Measurements from ENCODE around the gene KRTAP9-2. TPM values are rescaled to one million over a fixed set of nuclear protein-coding genes. Genes with fewer than 3 reads are reported as not detected.
"Not testable (repeated sequence)": the region's sequence is repeated elsewhere in the genome, so short reads cannot be mapped to it uniquely, and the experiment has no call there.

Gene KRTAP9-2
- total RNA-seq, 2 donors from 2014 or later = not detected

DNA sequence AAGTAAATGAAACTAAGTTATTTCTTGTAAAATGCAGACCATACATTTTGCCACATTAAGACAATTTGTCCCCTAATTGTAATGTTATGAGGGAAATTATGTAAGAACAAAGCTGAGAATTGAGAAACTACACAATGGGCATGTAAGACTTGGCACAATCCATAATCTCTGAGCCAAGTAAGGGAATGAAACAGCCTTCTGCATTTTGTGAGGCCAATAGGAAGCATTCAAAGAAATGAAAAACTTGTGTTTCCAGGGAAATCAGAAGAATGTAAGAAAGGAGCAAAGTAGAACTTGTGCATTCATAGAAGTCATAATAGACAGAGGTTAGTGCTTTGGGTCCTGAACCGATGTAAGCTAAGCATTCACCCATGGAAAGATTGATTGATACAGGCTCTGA is 24.8 kb downstream of the KRTAP9-2 start:
- H3K9me3 Mint-ChIP-seq = no peaks in the 10 kb centered on the region
- no peak overlapping the region for H3K27ac Mint-ChIP-seq
- peaks cover 13% of the 10 kb centered on the region for H3K27me3 Mint-ChIP-seq (ENCODE audit: low read depth)
- ATAC-seq (replicated peaks in 1 of 2) (no peak), DNase-seq (no peak)
- no peaks in the 10 kb centered on the region for H3K36me3 Mint-ChIP-seq (ENCODE audit: insufficient read depth in 2 of 2)
- H3K4me3 Mint-ChIP-seq = no peak overlapping the region
- peaks cover 6% of the 10 kb centered on the region for H3K4me1 Mint-ChIP-seq (ENCODE audit: low read depth)

DNA sequence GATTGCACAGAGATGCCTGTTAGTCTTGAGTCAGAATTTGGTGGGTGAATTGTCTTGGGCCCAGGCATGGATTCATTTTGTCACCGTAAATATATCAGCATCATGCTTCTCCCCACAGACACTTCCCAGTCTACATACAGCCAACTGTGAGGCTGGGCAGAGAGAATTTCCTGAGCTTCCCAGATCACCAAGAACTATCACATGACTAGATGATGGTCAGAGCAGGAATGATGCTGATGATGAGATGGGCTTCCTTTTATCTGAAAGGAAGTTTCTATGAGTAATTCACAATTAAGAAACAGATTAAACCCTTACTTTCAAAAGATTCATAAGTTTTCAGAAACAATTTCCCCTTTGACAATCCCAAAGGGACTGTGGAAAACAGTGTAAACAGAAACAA is 28.4 kb downstream of the KRTAP9-2 start:
- H3K27me3 Mint-ChIP-seq (ENCODE audit: low read depth) = peaks cover 13% of the 10 kb centered on the region
- ATAC-seq (replicated peaks in 1 of 2) (no peak), DNase-seq (no peak)
- no peaks in the 10 kb centered on the region for H3K9me3 Mint-ChIP-seq
- H3K4me1 Mint-ChIP-seq (ENCODE audit: low read depth) = peaks cover 6% of the 10 kb centered on the region
- no peaks in the 10 kb centered on the region for H3K36me3 Mint-ChIP-seq (ENCODE audit: insufficient read depth in 2 of 2)
- H3K27ac Mint-ChIP-seq = no peak overlapping the region
- no peak overlapping the region for H3K4me3 Mint-ChIP-seq

DNA sequence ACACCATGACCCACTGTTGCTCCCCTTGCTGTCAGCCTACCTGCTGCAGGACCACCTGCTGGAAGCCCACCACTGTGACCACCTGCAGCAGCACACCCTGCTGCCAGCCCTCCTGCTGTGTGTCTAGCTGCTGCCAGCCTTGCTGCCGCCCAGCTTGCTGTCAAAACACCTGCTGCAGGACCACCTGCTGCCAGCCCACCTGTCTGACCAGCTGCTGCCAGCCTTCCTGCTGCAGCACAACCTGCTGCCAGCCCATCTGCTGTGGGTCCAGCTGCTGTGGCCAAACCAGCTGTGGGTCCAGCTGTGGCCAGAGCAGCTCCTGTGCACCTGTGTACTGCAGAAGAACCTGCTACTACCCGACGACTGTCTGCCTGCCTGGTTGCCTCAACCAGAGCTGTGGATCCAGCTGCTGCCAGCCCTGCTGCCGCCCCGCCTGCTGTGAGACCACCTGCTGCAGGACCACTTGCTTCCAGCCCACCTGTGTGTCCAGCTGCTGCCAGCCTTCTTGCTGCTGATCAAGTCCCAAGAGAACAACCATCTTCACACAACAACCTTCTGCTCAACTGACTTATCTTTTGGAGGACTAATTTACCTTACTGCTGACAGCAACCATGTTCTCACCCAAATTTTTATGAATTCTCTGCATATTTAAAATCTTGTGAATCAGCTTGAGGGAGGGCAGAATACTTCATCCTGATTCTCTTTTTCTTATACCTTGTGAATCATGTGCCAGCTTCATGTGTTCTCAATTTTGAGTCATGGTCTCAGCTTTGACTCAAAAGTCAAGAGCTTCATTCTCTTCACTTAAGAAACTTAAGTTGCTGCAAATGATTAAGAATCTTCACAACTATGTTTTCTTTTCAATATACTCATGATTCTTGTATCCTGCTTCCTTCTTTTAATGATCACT is 29.2 kb downstream of the KRTAP9-2 start, which contains the start of gene KRTAP9-9:
TSS of gene KRTAP9-9 (plus strand) at position 4 of the 910 bp plus-strand sequence.
- H3K27me3 Mint-ChIP-seq (ENCODE audit: low read depth); H3K36me3 Mint-ChIP-seq (ENCODE audit: insufficient read depth in 2 of 2); H3K27ac Mint-ChIP-seq; H3K4me3 Mint-ChIP-seq; DNase-seq; H3K9me3 Mint-ChIP-seq: not testable (repeated sequence)
- H3K4me1 Mint-ChIP-seq (ENCODE audit: low read depth) = peaks cover 13% of the 10 kb centered on the region
- ATAC-seq (replicated peaks in 1 of 2) = peak in 1 of 2 donors; percentile 17

DNA sequence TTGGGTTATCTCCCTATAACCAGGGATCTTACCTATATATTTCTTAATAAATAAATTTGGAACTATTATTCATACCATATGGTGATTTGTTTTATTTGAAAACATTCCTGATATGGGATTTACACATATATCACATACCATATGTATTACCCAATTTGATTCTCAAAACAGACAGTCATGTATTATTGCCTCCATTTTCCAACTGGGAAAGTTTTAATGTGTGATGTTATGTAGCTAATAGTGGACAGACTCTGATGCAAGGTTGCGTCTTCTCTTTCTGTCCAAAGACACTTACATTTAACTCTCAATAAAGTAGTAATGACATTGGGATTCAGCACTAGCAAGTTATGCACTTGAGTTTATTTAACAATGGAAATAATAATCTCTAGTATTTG is 29.8 kb downstream of the KRTAP9-2 start:
- peaks cover 6% of the 10 kb centered on the region for H3K27me3 Mint-ChIP-seq (ENCODE audit: low read depth)
- no peaks in the 10 kb centered on the region for H3K9me3 Mint-ChIP-seq

DNA sequence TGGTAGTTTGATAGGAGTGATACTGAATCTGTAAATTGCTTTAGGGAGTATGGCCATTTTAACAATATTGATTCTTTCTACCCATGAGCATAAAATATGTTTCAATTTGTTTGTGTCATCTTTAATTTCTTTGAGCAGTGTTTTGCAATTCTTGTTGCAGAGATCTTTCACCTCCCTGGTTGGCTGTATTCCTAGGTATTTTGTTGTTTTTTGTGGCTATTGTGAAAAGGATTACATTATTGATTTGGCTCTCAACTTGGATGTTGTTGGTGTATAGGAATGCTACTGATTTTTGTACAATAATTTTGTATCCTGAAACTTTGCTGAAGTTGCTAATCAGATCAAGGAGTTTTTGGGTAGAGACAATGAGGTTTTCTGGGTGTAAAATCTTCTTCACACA is 32.0 kb downstream of the KRTAP9-2 start:
- Mint-ChIP-seq H3K4me1 (ENCODE audit: low read depth) (peaks cover 22% of the 10 kb centered on the region), H3K27me3 (ENCODE audit: low read depth) (no peaks in the 10 kb centered on the region), H3K4me3 (no peak overlapping the region), H3K27ac (no peak overlapping the region), H3K36me3 (ENCODE audit: insufficient read depth in 2 of 2) (no peaks in the 10 kb centered on the region), H3K9me3 (no peaks in the 10 kb centered on the region)
- DNase-seq (no peak), ATAC-seq (replicated peaks in 1 of 2) (no peak)

More for the DNA sequence above, 29.8 kb downstream of the KRTAP9-2 start:
- Mint-ChIP-seq H3K36me3 (ENCODE audit: insufficient read depth in 2 of 2) (no peaks in the 10 kb centered on the region), H3K4me3 (no peak overlapping the region), H3K27ac (no peak overlapping the region), H3K4me1 (ENCODE audit: low read depth) (peaks cover 18% of the 10 kb centered on the region)
- ATAC-seq (replicated peaks in 1 of 2) = no peak
- no peak for DNase-seq

DNA sequence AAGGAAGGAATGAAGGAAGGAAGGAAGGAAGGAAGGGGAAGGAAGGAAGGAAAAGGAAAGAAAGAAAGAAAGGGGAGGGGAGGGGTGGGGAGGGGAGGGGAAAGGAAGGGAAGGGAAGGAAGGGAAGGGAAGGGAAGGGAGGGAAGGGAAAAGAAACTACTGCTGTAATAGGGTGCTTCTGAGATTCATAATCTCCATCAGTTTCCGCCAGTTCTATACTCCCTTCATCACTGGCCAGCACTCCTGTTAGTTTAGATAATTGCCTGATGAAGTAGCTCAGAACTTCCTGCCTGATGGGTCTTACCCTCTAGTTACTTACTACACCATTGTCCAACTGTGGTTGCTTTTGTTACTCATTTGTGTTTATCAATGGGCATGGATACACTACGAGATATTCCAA is 36.8 kb downstream of the KRTAP9-2 start:
- no peak for ATAC-seq (replicated peaks in 1 of 2)
- H3K27me3 Mint-ChIP-seq (ENCODE audit: low read depth) = peaks cover 8% of the 10 kb centered on the region
- no peak for DNase-seq

DNA sequence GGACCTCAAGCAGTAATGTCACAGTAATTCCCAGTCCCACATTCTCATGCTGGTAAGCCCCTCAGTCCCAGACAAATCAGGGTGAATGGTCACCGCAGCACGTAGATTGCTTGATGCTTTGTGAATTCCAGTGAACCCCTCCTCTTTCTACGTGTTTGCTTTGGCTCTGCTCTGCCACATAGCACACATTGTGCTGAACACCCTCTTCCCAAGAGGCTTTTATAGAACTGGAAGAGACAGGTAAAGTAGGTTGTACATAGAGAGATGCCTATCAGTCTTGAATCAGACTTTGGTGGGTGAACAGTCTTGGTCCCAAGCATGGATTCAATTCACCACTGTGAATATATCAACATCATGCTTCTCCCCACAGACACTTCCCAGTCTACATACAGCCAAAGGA is 38.2 kb downstream of the KRTAP9-2 start:
- Mint-ChIP-seq H3K27me3 (ENCODE audit: low read depth) (peaks cover 8% of the 10 kb centered on the region), H3K27ac (no peak overlapping the region)
- no peak for ATAC-seq (replicated peaks in 1 of 2)

More for the DNA sequence above, 36.8 kb downstream of the KRTAP9-2 start:
- H3K27ac Mint-ChIP-seq = no peak overlapping the region
- peaks cover 16% of the 10 kb centered on the region for H3K4me1 Mint-ChIP-seq (ENCODE audit: low read depth)
- no peaks in the 10 kb centered on the region for H3K9me3 Mint-ChIP-seq
- H3K4me3 Mint-ChIP-seq = no peak overlapping the region
- H3K36me3 Mint-ChIP-seq (ENCODE audit: insufficient read depth in 2 of 2) = no peaks in the 10 kb centered on the region

DNA sequence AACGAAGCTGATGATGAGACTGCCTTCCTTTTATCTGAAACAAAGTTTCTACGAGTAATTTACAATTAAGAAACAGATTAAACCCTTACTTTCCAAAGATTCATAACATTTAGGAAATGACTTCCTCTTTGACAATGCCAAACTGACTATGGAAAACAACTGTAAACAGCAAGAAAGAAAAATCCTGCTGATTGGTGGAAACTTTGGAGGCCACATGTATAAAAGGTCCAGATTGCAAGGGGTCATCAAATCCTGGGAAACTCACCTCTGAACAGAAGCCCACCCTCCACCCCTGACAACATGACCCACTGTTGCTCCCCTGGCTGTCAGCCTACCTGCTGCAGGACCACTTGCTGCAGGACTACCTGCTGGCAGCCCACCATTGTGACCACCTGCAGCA is 38.6 kb downstream of the KRTAP9-2 start, which contains the start of gene KRTAP9-6:
TSS of gene KRTAP9-6 (plus strand) at position 301 of the 400 bp plus-strand sequence. CDS start at position 301, 0 bp downstream.
- Mint-ChIP-seq H3K9me3 (peaks cover 0 to 1% of the 10 kb centered on the region in 2 donors), H3K4me3 (no peak within 1 kb of the TSS), H3K36me3 (ENCODE audit: insufficient read depth in 2 of 2) (no peaks in the 10 kb centered on the region), H3K27ac (no peak within 1 kb of the TSS), H3K27me3 (ENCODE audit: low read depth) (peaks cover 8% of the 10 kb centered on the region), H3K4me1 (ENCODE audit: low read depth) (peaks cover 15% of the 10 kb centered on the region)
- ATAC-seq (replicated peaks in 1 of 2) = no peak
- DNase-seq = no peak

More for the DNA sequence above, 38.2 kb downstream of the KRTAP9-2 start:
- no peaks in the 10 kb centered on the region for H3K36me3 Mint-ChIP-seq (ENCODE audit: insufficient read depth in 2 of 2)
- H3K4me3 Mint-ChIP-seq = no peak overlapping the region
- peaks cover 0 to 1% of the 10 kb centered on the region in 2 donors for H3K9me3 Mint-ChIP-seq
- DNase-seq = no peak
- H3K4me1 Mint-ChIP-seq (ENCODE audit: low read depth) = peaks cover 16% of the 10 kb centered on the region

DNA sequence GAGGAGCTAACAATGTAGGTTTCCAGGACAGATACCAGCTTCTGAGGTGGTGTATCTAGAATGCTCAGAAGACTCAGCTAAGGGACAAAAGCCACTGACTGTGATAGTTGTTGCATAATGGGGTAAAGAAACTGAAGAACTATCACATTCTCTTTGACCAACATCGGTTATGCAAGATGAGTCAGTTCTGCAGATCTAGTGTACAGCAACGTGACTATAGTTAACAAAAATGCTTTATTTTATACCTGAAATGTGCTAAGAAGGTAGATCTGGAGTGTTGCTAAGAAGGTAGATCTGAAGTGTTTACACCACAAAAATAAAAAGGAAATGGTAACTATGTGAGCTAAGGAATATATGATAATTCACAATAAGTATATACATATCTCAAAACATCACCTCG is 41.3 kb downstream of the KRTAP9-2 start:
- Mint-ChIP-seq H3K27ac (no peak overlapping the region), H3K27me3 (ENCODE audit: low read depth) (peaks cover 14% of the 10 kb centered on the region), H3K36me3 (ENCODE audit: insufficient read depth in 2 of 2) (no peaks in the 10 kb centered on the region), H3K9me3 (peaks cover 0 to 1% of the 10 kb centered on the region in 2 donors), H3K4me1 (ENCODE audit: low read depth) (peaks cover 14% of the 10 kb centered on the region), H3K4me3 (no peak overlapping the region)
- DNase-seq = no peak
- no peak for ATAC-seq (replicated peaks in 1 of 2)

DNA sequence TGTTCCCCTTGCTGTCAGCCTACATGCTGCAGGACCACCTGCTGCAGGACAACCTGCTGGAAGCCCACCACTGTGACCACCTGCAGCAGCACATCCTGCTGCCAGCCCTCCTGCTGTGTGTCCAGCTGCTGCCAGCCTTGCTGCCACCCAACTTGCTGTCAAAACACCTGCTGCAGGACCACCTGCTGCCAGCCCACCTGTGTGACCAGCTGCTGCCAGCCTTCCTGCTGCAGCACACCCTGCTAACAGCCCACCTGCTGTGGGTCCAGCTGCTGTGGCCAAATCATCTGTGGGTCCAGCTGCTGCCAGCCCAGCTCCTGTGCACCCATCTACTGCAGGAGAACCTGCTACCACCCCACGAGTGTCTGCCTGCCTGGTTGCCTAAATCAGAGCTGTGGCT is 44.9 kb downstream of the KRTAP9-2 start:
- H3K4me3 Mint-ChIP-seq; H3K4me1 Mint-ChIP-seq (ENCODE audit: low read depth); H3K36me3 Mint-ChIP-seq (ENCODE audit: insufficient read depth in 2 of 2); ATAC-seq (replicated peaks in 1 of 2); H3K27ac Mint-ChIP-seq; DNase-seq; H3K9me3 Mint-ChIP-seq: not testable (repeated sequence)
- peaks cover 22% of the 10 kb centered on the region for H3K27me3 Mint-ChIP-seq (ENCODE audit: low read depth)

DNA sequence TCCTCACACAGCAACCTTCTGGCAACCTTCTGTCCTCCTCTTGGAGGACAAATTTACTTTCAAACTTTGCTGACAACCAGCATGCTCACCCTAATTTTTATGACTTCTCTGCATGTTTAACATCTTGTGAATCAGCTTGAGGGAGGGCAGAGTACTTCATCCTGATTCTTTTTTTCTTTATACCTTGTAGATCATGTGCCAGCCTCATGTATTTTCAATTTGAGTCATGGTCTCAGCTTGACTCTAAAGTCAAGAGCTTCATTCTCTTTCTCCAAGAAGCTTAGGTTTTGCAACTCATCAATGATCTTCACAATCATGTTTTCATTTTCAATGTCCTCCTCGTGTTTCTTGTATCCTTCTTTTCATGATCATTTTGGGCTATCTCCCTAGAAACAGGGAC is 45.4 kb downstream of the KRTAP9-2 start:
- Mint-ChIP-seq H3K36me3 (ENCODE audit: insufficient read depth in 2 of 2) (no peaks in the 10 kb centered on the region), H3K4me1 (ENCODE audit: low read depth) (peaks cover 10% of the 10 kb centered on the region), H3K27ac (no peak overlapping the region), H3K4me3 (no peak overlapping the region), H3K27me3 (ENCODE audit: low read depth) (peaks cover 22% of the 10 kb centered on the region), H3K9me3 (peaks cover 0 to 1% of the 10 kb centered on the region in 2 donors)
- DNase-seq (peak in 1 of 2 donors; percentile 1), ATAC-seq (replicated peaks in 1 of 2) (peak; percentile 70 to 71)

DNA sequence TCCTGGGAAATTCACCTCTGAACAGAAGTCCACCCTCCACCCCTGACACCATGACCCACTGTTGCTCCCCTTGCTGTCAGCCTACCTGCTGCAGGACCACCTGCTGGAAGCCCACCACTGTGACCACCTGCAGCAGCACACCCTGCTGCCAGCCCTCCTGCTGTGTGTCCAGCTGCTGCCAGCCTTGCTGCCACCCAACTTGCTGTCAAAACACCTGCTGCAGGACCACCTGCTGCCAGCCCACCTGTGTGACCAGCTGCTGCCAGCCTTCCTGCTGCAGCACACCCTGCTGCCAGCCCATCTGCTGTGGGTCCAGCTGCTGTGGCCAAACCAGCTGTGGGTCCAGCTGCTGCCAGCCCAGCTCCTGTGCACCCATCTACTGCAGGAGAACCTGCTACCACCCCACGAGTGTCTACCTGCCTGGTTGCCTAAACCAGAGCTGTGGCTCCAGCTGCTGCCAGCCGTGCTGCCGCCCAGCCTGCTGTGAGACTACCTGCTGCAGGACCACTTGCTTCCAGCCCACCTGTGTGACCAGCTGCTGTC is 49.3 kb downstream of the KRTAP9-2 start, which contains the start of gene KRTAP9-7:
TSS of gene KRTAP9-7 (plus strand) at position 51 of the 543 bp plus-strand sequence. CDS start at position 51, 0 bp downstream.
- H3K27me3 Mint-ChIP-seq (ENCODE audit: low read depth) = peaks cover 22% of the 10 kb centered on the region
- not testable (repeated sequence) for H3K36me3 Mint-ChIP-seq (ENCODE audit: insufficient read depth in 2 of 2); ATAC-seq (replicated peaks in 1 of 2); H3K4me3 Mint-ChIP-seq; H3K27ac Mint-ChIP-seq; DNase-seq; H3K4me1 Mint-ChIP-seq (ENCODE audit: low read depth); H3K9me3 Mint-ChIP-seq

Data from activated T-cell treated with anti-CD3 and anti-CD28 coated beads, Interleukin-2, amount 50 U/mL, for 72 hours (primary cell).